ENCODE results near the gene AIF1L.
A peak's percentile ranks its signal among the peaks of the same experiment; 100 is the strongest.
"Not testable (repeated sequence)": the region's sequence is repeated elsewhere in the genome, so short reads cannot be mapped to it uniquely, and the experiment has no call there.

Gene AIF1L

GRCh38 chr9:131121346-131121745 is 25.0 kb downstream of the AIF1L start:
- no peak for DNase-seq (ENCODE audit: low read depth)

- DNase-seq (ENCODE audit: low read depth): no peak
These were observed 25.8 kb downstream of the AIF1L start for GRCh38 chr9:131122158-131122557.

DNA sequence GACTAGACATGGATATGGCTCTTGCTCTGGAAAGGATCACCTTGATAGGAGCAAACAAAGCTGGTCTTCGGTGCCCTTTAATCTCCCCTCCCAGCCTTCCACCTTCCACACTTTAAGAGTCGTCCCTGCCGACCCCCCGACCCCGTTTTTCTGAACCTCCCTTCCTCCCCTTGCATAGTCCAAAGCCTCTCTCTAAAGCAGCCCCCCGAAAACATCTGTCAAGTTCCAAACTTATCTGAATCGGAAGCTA is 28.6 kb downstream of the AIF1L start:
- no peak for DNase-seq (ENCODE audit: low read depth)

- DNase-seq (ENCODE audit: low read depth): peak; percentile 92
These were observed 29.1 kb downstream of the AIF1L start, which contains the start of gene NUP214 for GRCh38 chr9:131125288-131126058. NUP214 (plus strand) TSS chr9:131125586; CDS start chr9:131125705, 119 bp downstream.

DNA sequence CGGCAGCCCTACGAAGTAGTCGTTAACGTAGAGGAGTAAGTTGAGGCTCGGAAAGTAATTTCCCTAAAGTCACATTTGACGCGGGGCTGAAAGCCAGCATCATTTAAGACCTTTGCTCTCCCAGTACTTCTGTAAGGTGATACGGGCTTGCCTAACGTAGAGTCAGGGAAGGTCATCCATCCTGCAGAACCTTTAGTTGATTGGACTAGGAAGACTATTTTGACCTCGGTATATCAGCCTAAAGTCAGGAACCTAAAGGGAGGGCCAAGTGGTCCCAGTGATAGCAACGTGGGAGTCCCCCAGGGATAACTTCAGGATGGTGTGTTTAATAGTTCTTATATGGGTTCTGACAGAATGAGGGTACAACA is 29.7 kb downstream of the AIF1L start:
- no peak for DNase-seq (ENCODE audit: low read depth)

DNA sequence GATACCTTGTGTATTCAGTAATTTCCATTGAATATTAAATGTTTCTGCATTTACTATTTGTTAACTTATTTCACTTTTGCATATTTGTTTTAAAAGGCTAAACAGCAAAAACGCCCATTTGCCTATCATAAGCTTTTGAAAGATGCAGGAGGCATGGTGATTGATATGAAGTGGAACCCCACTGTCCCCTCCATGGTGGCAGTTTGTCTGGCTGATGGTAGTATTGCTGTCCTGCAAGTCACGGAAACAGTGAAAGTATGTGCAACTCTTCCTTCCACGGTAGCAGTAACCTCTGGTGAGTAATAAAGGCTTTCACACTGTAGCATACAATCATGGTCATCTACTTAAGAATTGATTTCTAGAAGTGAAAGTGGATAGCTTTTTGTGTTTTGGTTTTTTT is 32.9 kb downstream of the AIF1L start:
- DNase-seq (ENCODE audit: low read depth): no peak

GRCh38 chr9:131138676-131139075 is 42.3 kb downstream of the AIF1L start:
- DNase-seq (ENCODE audit: low read depth): no peak

DNA sequence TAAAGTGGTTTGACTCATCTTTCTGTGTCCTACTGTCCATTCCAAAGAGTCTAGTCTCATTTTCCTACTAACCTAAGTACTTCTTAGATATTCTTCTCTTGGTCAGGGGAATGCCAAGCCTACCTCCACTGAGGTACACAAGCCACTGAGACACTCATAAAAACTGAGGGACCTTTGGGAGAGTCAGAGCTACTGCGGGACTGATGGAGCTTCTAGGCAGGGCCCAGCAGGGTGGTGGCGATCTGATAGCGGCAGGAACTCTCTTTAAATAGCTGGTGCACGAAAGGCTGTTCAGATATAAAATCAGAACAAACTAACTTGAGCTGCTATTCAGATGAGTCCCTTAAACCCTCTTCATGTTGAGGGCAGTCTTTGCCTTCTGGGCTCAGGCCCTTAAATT is 43.8 kb downstream of the AIF1L start:
- DNase-seq (ENCODE audit: low read depth): no peak

DNA sequence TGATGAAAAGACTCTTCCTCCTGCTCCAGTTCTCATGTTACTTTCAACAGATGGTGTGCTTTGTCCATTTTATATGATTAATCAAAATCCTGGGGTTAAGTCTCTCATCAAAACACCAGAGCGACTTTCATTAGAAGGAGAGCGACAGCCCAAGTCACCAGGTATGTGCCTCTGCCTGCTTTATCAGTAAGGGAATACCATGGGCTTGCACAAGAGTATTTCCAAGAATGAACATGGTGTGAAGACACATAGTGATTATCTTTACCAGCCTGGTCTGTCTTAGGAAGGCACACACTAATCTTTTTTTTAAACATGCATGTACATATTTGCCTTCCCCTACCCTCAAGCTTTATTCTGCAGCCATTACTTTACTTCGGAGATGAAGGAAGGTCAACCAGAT is 44.2 kb downstream of the AIF1L start:
- no peak for DNase-seq (ENCODE audit: low read depth)

DNA sequence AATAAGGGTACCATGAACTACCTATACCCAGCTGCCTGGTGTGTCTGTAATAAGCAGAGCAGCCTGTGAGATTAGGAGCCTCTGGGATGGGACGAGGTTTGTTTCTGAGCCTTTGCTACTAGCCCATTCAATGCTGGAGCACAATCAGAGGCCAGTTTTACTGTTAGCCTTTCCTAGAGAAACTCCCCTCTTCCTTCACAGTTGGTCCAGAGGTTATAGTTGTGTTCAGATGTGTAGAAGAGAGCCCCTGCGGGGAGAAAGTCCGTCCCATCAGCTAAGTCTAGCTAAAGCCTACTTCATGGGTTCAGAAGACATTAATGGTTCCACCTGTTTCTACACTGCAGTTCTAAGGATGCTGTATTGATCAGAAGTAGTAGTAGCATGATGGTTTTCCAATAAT is 45.8 kb downstream of the AIF1L start:
- DNase-seq (ENCODE audit: low read depth): no peak

DNA sequence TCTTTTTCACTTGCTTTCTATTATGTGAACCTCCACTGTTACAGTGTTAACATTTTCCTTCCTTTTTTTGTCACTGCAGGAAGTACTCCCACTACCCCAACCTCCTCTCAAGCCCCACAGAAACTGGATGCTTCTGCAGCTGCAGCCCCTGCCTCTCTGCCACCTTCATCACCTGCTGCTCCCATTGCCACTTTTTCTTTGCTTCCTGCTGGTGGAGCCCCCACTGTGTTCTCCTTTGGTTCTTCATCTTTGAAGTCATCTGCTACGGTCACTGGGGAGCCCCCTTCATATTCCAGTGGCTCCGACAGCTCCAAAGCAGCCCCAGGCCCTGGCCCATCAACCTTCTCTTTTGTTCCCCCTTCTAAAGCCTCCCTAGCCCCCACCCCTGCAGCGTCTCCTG is 47.9 kb downstream of the AIF1L start:
- no peak for DNase-seq (ENCODE audit: low read depth)

- DNase-seq (ENCODE audit: low read depth): no peak
These were observed 48.9 kb downstream of the AIF1L start for GRCh38 chr9:131145245-131145644.

DNA sequence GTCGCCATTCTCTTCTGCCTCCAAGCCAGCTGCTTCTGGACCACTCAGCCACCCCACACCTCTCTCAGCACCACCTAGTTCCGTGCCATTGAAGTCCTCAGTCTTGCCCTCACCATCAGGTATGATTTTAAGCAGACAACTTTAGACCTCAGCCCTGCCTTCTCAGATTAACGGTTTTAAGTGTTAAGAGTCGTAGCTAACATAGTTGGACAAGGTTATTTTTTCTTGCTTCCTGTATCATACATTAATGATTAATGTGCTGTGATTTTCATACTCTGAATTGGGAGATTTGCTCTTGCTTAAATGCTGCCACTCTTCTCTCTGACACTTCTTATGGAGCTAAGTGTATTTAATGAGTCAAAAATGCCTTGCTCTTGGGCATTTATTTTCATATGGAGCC is 49.9 kb downstream of the AIF1L start:
- no peak for DNase-seq (ENCODE audit: low read depth)

DNA sequence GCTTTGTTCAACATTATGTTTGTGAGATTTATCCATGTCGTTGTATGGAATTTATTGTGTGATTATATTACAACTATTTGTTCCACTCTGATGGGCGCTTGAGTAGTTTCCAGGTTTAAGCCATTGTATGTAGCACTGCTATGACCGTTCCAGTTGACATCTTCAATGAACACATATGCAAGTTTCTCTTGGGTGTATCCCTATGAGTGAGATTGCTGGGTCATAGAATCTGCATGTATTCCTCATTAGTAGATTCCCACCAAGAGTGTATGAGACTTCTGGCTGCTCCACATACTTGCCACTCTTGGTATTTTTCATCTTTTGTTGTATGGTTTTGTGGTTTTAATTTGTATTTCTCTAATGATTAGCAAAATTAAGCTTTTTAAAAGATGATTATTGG is 51.9 kb downstream of the AIF1L start:
- no peak for DNase-seq (ENCODE audit: low read depth)

GRCh38 chr9:131148966-131149687 is 52.8 kb downstream of the AIF1L start:
- DNase-seq (ENCODE audit: low read depth): no peak

DNA sequence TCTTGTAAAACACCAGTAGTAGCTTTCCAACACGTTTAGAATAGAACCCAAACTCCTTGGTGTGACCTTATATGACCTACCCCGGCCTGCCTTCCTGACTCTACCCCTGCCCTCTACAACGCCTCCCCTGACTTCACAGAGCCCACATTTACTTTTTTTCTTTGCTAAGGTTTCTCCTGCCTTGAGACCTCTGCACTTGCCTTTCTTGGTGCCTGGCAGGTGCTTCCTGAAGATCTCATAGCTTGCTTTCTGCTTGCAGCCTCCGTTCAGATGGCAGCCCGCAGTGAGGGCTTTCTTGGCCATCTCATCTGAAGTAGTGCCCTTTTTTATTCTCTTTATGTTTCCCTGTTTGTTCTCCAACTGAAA is 53.3 kb downstream of the AIF1L start:
- DNase-seq (ENCODE audit: low read depth): no peak

- DNase-seq (ENCODE audit: low read depth): no peak
These were observed 57.3 kb downstream of the AIF1L start for GRCh38 chr9:131153595-131153994.

DNA sequence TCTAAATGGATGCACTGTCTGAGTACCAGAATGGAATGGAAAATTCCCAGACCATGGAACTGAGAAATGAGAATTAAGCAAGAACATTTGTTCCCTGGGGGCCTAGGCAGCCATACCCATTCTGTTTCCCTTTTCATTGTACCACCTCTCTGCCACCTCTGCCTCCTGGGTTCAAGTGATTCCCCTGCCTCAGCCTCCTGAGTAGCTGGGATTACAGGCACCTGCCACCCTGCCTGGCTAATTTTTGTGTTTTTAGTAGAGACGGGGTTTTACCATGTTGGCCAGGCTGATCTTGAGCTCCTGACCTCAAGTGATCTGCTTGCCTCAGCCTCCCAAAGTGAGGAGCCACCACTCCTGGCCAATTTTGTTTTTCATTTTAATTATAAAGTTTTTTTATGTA is 62.3 kb downstream of the AIF1L start:
- DNase-seq (ENCODE audit: low read depth): not testable (repeated sequence)

DNA sequence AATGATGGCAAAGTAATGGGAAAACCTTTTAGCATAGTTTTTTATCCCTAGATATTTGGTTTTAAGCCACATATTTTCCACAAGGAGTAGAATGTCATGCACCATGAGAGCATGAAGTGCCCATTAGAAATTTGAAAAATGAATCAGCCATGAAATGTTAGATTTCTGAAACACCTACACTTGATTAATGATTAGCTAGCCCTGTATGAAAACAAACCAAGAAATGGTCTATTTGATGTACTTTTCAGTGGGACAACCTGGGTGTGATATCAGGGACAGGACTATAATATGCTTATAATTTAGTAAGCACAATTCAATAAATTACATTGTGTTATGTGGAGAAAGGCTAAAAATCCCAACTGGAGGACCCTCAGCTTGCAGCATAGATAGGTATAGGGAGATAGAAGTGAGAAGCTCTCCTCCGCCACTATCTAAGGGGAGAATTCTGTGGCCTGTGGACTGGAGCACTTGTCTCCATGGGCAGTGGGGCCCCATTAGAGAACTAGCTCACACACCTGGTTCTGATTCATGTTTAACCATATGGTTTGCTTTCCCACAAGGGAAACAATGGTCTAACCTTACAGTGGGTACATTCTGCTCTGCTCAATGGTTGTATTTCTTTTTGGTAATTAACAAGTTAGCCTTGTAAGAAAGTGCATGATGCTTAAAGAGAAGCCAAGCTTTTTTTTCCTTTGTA is 64.2 kb downstream of the AIF1L start:
- no peak for DNase-seq (ENCODE audit: low read depth)

DNA sequence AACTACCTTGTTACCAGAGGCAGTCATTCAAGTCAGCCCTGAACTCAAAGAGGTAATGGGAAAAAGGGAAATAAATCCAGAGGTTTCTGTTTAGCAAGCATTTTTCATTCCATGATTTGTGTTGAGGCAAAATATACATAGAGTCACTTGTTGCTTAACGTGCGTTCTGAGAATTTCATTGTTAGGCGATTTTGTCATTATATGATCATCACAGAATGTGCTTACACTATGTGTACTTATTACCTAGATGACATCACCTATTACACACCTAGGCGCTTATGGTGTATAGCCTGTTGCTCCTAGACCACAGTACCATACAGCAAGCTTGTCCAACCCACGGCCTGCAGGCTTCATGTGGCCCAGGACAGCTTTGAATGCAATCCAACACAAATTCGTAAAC is 65.3 kb downstream of the AIF1L start:
- DNase-seq (ENCODE audit: low read depth): no peak

GRCh38 chr9:131162886-131163285 is 66.6 kb downstream of the AIF1L start:
- DNase-seq (ENCODE audit: low read depth): no peak

- no peak for DNase-seq (ENCODE audit: low read depth)
These were observed 69.2 kb downstream of the AIF1L start for GRCh38 chr9:131165523-131165922.

DNA sequence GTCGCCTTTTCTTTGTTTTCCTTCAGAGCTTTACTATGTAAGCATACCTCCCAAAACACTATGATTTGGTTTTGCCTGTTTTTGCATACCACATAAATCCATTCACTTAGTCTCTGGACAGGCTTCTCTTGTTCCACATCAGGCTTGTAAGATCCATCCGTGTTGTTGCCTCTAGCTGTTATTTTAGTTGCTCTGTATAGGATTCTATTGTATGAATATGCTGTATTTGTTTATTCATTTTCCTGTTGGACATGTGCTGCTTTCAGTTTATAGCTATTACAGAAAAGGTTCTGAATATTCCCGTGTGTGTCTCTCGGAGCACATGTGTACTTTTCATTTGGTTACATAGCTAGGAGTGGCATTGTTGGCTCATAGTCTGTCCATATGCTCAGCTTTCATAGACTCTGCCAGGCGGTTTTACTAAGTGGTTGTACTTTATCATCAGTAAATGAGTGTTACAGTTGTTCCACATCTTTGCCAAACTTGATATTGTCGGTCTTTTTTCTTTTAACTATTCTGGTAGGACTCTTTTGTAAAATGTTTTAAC is 70.9 kb downstream of the AIF1L start:
- DNase-seq (ENCODE audit: low read depth): no peak

Measured in fibroblast of the conjunctiva (primary cell).